H1 (cell line): Measurements from ENCODE around the gene LIMK1. TPM values are rescaled to one million over a fixed set of nuclear protein-coding genes. Genes with fewer than 3 reads are reported as not detected.

ENCODE experiments used
- CTCF ChIA-PET: fragments of 300-600 bp; sonication (Branson Sonifier 250); formaldehyde crosslinking; loops from one replicate; lab custom pipeline; 2021; ENCODE audit not compliant: partially characterized antibody; lab: Charles Lee
- POLR2A ChIA-PET: fragments of 300-600 bp; sonication (Branson Sonifier 250); formaldehyde crosslinking; loops from one replicate; lab custom pipeline; 2021; ENCODE audit warnings: inconsistent platforms; ENCODE audit not compliant: partially characterized antibody; lab: Charles Lee
- DNase-seq, 2 experiments: peaks; one replicate each; pipeline versions ENCODE4 v3.0.0 to v3.0.0-alpha.2; 2010 to 2022; ENCODE audit warnings: low spot score in 2 of 2, low read depth in 1 of 2, mixed read lengths in 1 of 2
- FAIRE-seq: peaks from 2 replicates; lab custom pipeline; 2011; peaks lifted over from hg19 to GRCh38; lab: Jason Lieb, UNC
- H2AFZ ChIP-seq: 2 replicates; pipeline ENCODE4 v1.8.1; 2012; ENCODE audit warnings: low read length, inconsistent platforms
- H2AK5ac ChIP-seq: 2 replicates; pipeline ENCODE4 v1.6.1; 2013; ENCODE audit warnings: low read depth, low read length
- H2BK120ac ChIP-seq: replicated peaks from 2 replicates; pipeline ENCODE3; 2013; ENCODE audit warnings: low read depth, low read length, inconsistent platforms
- H2BK12ac ChIP-seq: 2 replicates; pipeline ENCODE4 v1.6.1; 2013; ENCODE audit warnings: low read depth, low read length
- H2BK15ac ChIP-seq: 2 replicates; pipeline ENCODE4 v1.6.1; 2013; ENCODE audit warnings: low read length
- H2BK20ac ChIP-seq: 2 replicates; pipeline ENCODE4 v1.6.1; 2013; ENCODE audit warnings: low read length
- H2BK5ac ChIP-seq: 2 replicates; pipeline ENCODE4 v1.6.1; 2013; ENCODE audit warnings: low read depth, low read length
- H3K14ac ChIP-seq: 2 replicates; pipeline ENCODE4 v1.6.1; 2013; ENCODE audit warnings: inconsistent platforms; ENCODE audit not compliant: insufficient read length
- H3K18ac ChIP-seq: 2 replicates; pipeline ENCODE4 v1.6.1; 2013; ENCODE audit warnings: low read length; ENCODE audit errors: extremely low read depth
- H3K23ac ChIP-seq: 2 replicates; pipeline ENCODE4 v1.6.1; 2013; ENCODE audit warnings: inconsistent platforms; ENCODE audit not compliant: insufficient read length
- H3K23me2 ChIP-seq: 2 replicates; pipeline ENCODE4 v1.6.1; 2013; ENCODE audit warnings: low read depth, low read length
- H3K27ac ChIP-seq: 2 replicates; pipeline ENCODE4 v1.6.1; 2011; ENCODE audit warnings: low read depth, low read length, inconsistent platforms
- H3K27me3 ChIP-seq, 4 experiments: replicated peaks in 1 of 4; 1 replicate in 1 of 4; 2 replicates in 3 of 4; pipeline versions ENCODE4 v1.6.1 to v1.8.1; 2011 to 2013; ENCODE audit warnings: low read length in 3 of 4, mild to moderate bottlenecking in 3 of 4, inconsistent platforms in 2 of 4, mixed read lengths in 2 of 4, moderate library complexity in 1 of 4; ENCODE audit not compliant: control insufficient read depth in 3 of 4, insufficient read depth in 3 of 4; ENCODE audit errors: extremely low read depth in 1 of 4
- H3K36me3 ChIP-seq, 4 experiments: 2 replicates each; pipeline versions ENCODE4 v1.6.1 to v1.8.1; 2011 to 2013; ENCODE audit warnings: mild to moderate bottlenecking in 4 of 4, low read length in 3 of 4, moderate library complexity in 2 of 4, control low read depth in 1 of 4, inconsistent platforms in 1 of 4; ENCODE audit not compliant: insufficient read depth in 4 of 4, control insufficient read depth in 2 of 4
- H3K4ac ChIP-seq: replicated peaks from 2 replicates; pipeline ENCODE3; 2013; ENCODE audit warnings: low read length, low read depth, mixed read lengths, inconsistent platforms; ENCODE audit not compliant: insufficient read length
- H3K4me1 ChIP-seq, 4 experiments: replicated peaks in 1 of 4; 1 replicate in 1 of 4; 2 replicates in 3 of 4; pipeline versions ENCODE4 v1.6.1 to v1.8.1; 2011 to 2013; ENCODE audit warnings: low read length in 3 of 4, inconsistent platforms in 2 of 4, mixed read lengths in 1 of 4; ENCODE audit not compliant: insufficient read depth in 4 of 4, control insufficient read depth in 3 of 4
- H3K4me2 ChIP-seq, 2 experiments: 2 replicates each; pipeline versions ENCODE4 v1.6.1 to v1.8.1; 2011 to 2013; ENCODE audit warnings: low read depth in 2 of 2, low read length in 2 of 2, control low read depth in 1 of 2, inconsistent platforms in 1 of 2, mild to moderate bottlenecking in 1 of 2; ENCODE audit not compliant: insufficient read depth in 1 of 2
- H3K4me3 ChIP-seq, 4 experiments: fragments of 200-600, 300-600 bp in 1 of 4; sonication (generic), shearing (Covaris generic), sonication (Bioruptor Twin) in 1 of 4; 2 replicates each; pipeline versions ENCODE4 v1.5.1 to v1.8.1; 2011 to 2016; ENCODE audit warnings: low read length in 4 of 4, low read depth in 3 of 4, control low read depth in 2 of 4, inconsistent platforms in 2 of 4, mild to moderate bottlenecking in 2 of 4, mixed read lengths in 1 of 4, moderate library complexity in 1 of 4; ENCODE audit not compliant: insufficient read depth in 2 of 4; ENCODE audit errors: extremely low read depth in 1 of 4
- H3K56ac ChIP-seq: replicated peaks from 2 replicates; pipeline ENCODE3; 2013; ENCODE audit warnings: low read depth, mild to moderate bottlenecking, mixed read lengths, low read length, inconsistent platforms; ENCODE audit not compliant: insufficient read length
- H3K79me1 ChIP-seq: 2 replicates; pipeline ENCODE4 v1.6.1; 2013; ENCODE audit warnings: low read depth, low read length, control low read depth
- H3K79me2 ChIP-seq, 2 experiments: 2 replicates each; pipeline versions ENCODE4 v1.6.1 to v1.8.1; 2012 to 2013; ENCODE audit warnings: low read length in 2 of 2, mild to moderate bottlenecking in 2 of 2, inconsistent platforms in 1 of 2; ENCODE audit not compliant: insufficient read depth in 2 of 2, control insufficient read depth in 1 of 2
- H3K9ac ChIP-seq, 4 experiments: replicated peaks in 1 of 4; 1 replicate in 1 of 4; 2 replicates in 3 of 4; pipeline versions ENCODE4 v1.6.1 to v1.8.1; 2011 to 2013; ENCODE audit warnings: low read depth in 3 of 4, low read length in 3 of 4, control low read depth in 2 of 4, mild to moderate bottlenecking in 2 of 4, moderate library complexity in 2 of 4, inconsistent platforms in 1 of 4; ENCODE audit errors: extremely low read depth in 1 of 4
- H3K9me3 ChIP-seq, 2 experiments: 2 replicates each; pipeline versions ENCODE4 v1.6.1 to v1.8.1; 2012 to 2013; ENCODE audit warnings: mild to moderate bottlenecking in 2 of 2, moderate library complexity in 2 of 2, control low read depth in 1 of 2, inconsistent platforms in 1 of 2, low read depth in 1 of 2, low read length in 1 of 2, mixed read lengths in 1 of 2; ENCODE audit not compliant: insufficient read depth in 2 of 2
- H4K20me1 ChIP-seq, 2 experiments: replicated peaks in 1 of 2; 2 replicates each; pipeline versions ENCODE3 to v1.8.1; 2011 to 2013; ENCODE audit warnings: inconsistent platforms in 2 of 2, low read length in 2 of 2, mild to moderate bottlenecking in 1 of 2; ENCODE audit not compliant: insufficient read depth in 2 of 2, control insufficient read depth in 1 of 2
- H4K5ac ChIP-seq: 2 replicates; pipeline ENCODE4 v1.6.1; 2013; ENCODE audit warnings: low read length, low read depth, mixed read lengths, inconsistent platforms; ENCODE audit not compliant: insufficient read length
- H4K8ac ChIP-seq: 2 replicates; pipeline ENCODE4 v1.8.0; 2013; ENCODE audit warnings: mild to moderate bottlenecking, moderate library complexity, low read length, inconsistent platforms; ENCODE audit not compliant: insufficient read depth; ENCODE audit errors: extremely low read depth
- H4K91ac ChIP-seq: replicated peaks from 2 replicates; pipeline ENCODE3; 2013; ENCODE audit warnings: low read length, mixed read lengths, inconsistent platforms; ENCODE audit not compliant: insufficient read length
- CHD2 ChIP-seq: IDR thresholded peaks from 2 replicates; pipeline ENCODE4 v1.6.1; 2012; ENCODE audit warnings: low read length, improper control_type of control experiment
- SRF ChIP-seq: IDR thresholded peaks from 2 replicates; pipeline ENCODE4 v1.6.1; 2011; ENCODE audit warnings: mild to moderate bottlenecking, low read depth, low read length, moderate library complexity
- TAF1 ChIP-seq: IDR thresholded peaks from 2 replicates; pipeline ENCODE4 v1.6.1; 2011; ENCODE audit warnings: mild to moderate bottlenecking, low read depth, low read length
- TEAD4 ChIP-seq: IDR thresholded peaks from 2 replicates; pipeline ENCODE4 v1.6.1; 2012; ENCODE audit warnings: low read depth, low read length, inconsistent platforms, mixed read lengths
- WGBS, 2 experiments: shearing (Covaris generic) in 1 of 2; methylation state at CpG; one replicate each; pipeline versions ENCODE4 v1.1.6 to v1.1.7; 2013 to 2015; ENCODE audit warnings: low lambda C conversion rate in 2 of 2, mixed read lengths in 2 of 2, inconsistent platforms in 1 of 2, low coverage in 1 of 2, missing lambda C conversion rate in 1 of 2; ENCODE audit not compliant: insufficient replicate concordance in 2 of 2, insufficient coverage in 1 of 2, insufficient read length in 1 of 2; ENCODE audit errors: extremely low coverage in 1 of 2, missing lambda C conversion rate in 1 of 2; 5-methylcytosine and 5-hydroxymethylcytosine counted together
- polyA plus RNA-seq, 7 experiments: library from polyadenylated mRNA; depleted of rRNA in 3 of 7; stranded (reverse) in 5 of 7; unstranded in 2 of 7; fragments of >200 nt in 5 of 7; fragments of 200-250 nt in 2 of 7; gene quantifications; 1 replicate in 5 of 7; 2 replicates in 1 of 7; 4 replicates in 1 of 7; pipeline versions ENCODE4 v1.2.1 to v1.2.3, GENCODE V29; 2011 to 2013; ENCODE audit warnings: missing spikeins in 2 of 7, mixed read lengths in 2 of 7
- total RNA-seq: library from RNA; stranded (reverse); fragmentation: NEBNext Ultra II Directional; extraction: Animal tissue kit (Norgen Biotek cat#: 25700); gene quantifications from 2 replicates; pipeline ENCODE4 v1.2.1, GENCODE V29; 2021

Gene LIMK1
- total and polyA plus RNA-seq, 2 of the 8 experiments (the other 6 are each of a cell fraction or from before 2014, with no cell fraction given), result 93.5 to 108 TPM

DNA sequence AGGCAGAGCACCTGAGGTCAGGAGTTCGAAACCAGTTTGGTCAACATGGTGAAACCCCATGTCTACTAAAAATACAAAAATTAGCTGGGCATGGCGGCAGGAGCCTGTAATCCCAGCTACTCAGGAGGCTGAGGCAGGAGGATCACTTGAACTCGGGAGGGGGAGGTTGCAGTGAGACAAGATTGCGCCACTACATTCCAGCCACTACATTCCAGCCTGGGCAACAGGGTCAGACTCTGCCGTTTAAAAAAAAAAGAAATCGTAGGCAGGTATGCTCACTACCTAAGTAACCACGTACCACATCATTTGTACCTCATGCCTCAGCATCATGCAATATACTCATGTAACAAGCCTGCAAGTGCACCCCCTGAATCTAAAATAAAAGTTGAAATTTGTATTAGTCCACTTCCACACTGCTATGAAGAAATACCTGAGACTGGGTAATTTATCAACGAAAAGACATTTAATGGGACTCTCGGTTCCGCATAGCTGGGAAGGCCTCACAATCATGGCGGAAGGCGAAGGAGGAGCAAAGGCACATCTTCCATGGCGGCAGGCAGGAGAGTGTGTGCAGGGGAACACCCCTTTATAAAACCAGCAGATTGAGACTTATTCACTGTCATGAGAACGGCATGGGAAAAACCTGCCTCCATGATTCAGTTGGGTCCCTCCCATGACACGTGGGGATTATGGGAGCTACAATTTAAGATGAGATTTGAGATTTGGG lies 82.4 kb downstream of the LIMK1 start:
- H2BK20ac ChIP-seq, result no peak overlapping the region
- no peak overlapping the region for H2BK120ac ChIP-seq
- H3K14ac ChIP-seq, result no peak overlapping the region
- H2BK12ac ChIP-seq, result no peak overlapping the region
- no peak overlapping the region for H4K5ac ChIP-seq
- H3K27ac ChIP-seq, result no peak overlapping the region
- FAIRE-seq, result no peak
- H3K9ac ChIP-seq, result no peak overlapping the region
- H4K91ac ChIP-seq, result no peak overlapping the region
- H4K8ac ChIP-seq, result no peak overlapping the region
- no peaks in the 10 kb centered on the region for H3K36me3 ChIP-seq
- no peak overlapping the region for H3K56ac ChIP-seq
- CTCF ChIA-PET, result interaction anchor here (1.0 to 3.0 kb wide), 14 partner anchors 8 to 193 kb away, joined by 3 to 22 read pairs (median 5); partner anchors contain the start of gene EIF4H
- H3K4ac ChIP-seq, result no peak overlapping the region
- DNase-seq, result no peak
- WGBS, 2 experiments, result 96% methylated on average over 15 of the region's 15 CpGs; no CpG with 5 or more reads in 1 of the 2 experiments
- H2AK5ac ChIP-seq, result no peak overlapping the region
- no peak overlapping the region for H2AFZ ChIP-seq
- H3K4me3 ChIP-seq, result no peak overlapping the region
- POLR2A ChIA-PET, result interaction anchor here (0.7 to 3.1 kb wide), 5 partner anchors 8 to 1898 kb away, joined by 3 to 18 read pairs (median 4); partner anchors contain the start of gene EIF4H
- H3K27me3 ChIP-seq, result no peaks in the 10 kb centered on the region
- H3K23me2 ChIP-seq, result no peaks in the 10 kb centered on the region
- peaks cover 0 to 2% of the 10 kb centered on the region in 2 experiments; a peak in 1 of 4 replicates for H3K9me3 ChIP-seq
- H3K79me1 ChIP-seq, result no peaks in the 10 kb centered on the region
- H3K4me1 ChIP-seq, result no peaks in the 10 kb centered on the region
- no peak overlapping the region for H2BK5ac ChIP-seq
- H3K79me2 ChIP-seq, result no peaks in the 10 kb centered on the region
- no peak overlapping the region for H3K23ac ChIP-seq
- H3K18ac ChIP-seq, result no peak overlapping the region
- no peaks in the 10 kb centered on the region for H4K20me1 ChIP-seq
- no peak overlapping the region for H2BK15ac ChIP-seq
- TF ChIP-seq TAF1 (no peak), SRF (no peak), CHD2 (no peak), TEAD4 (0 out of 2 replicates have a peak, but pooled peaks have one; percentile 29)
- no peak overlapping the region for H3K4me2 ChIP-seq
